PC-3 (cell line): ENCODE measurements around the gene LILRB4. TPM values are rescaled to one million over a fixed set of nuclear protein-coding genes. Genes with fewer than 3 reads are reported as not detected.
"Not testable (repeated sequence)": the region's sequence is repeated elsewhere in the genome, so short reads cannot be mapped to it uniquely, and the experiment has no call there.

Source experiments
- ATAC-seq: fragments of 200-7000 bp; cut with Tn5 transposase; 2 replicates; pipeline ENCODE4 v1.9.1; 2020; ENCODE audit warnings: mild to moderate bottlenecking, moderate library complexity
- BruUV-seq: library from RNA; stranded (reverse); fragments of 400-500 nt; replicated peaks from 2 replicates; lab custom pipeline; 2021; lab: Mats Ljungman, UMichigan
- CTCF ChIA-PET: fragments of 300-600 bp; sonication (Branson Sonifier 250); formaldehyde crosslinking; loops from one replicate; lab custom pipeline; 2022; ENCODE audit warnings: antibody characterized with exemption; lab: Charles Lee
- POLR2A ChIA-PET: fragments of 300-600 bp; sonication (Branson Sonifier 250); formaldehyde crosslinking; loops from one replicate; lab custom pipeline; 2022; ENCODE audit warnings: antibody characterized with exemption; ENCODE audit not compliant: unreplicated experiment; lab: Charles Lee
- DNase-seq: peaks from one replicate; pipeline ENCODE4 v3.0.0-alpha.2; 2015
- H2AFZ ChIP-seq: fragments of 300-600 bp; sonication (generic); 2 replicates; pipeline ENCODE4 v1.6.0; 2016; ENCODE audit warnings: antibody characterized with exemption, low read length
- H3F3A ChIP-seq: fragments of 300-600 bp; sonication (generic); one replicate; pipeline ENCODE4 v1.6.0; 2017; ENCODE audit warnings: antibody characterized with exemption, low read length, control low read depth, mild to moderate bottlenecking; ENCODE audit not compliant: unreplicated experiment
- H3K27ac ChIP-seq: fragments of 300-600 bp; sonication (generic); 2 replicates; pipeline ENCODE4 v1.5.1; 2016; ENCODE audit warnings: mild to moderate bottlenecking, low read length
- H3K27me3 ChIP-seq: fragments of 300-600 bp; sonication (generic); 2 replicates; pipeline ENCODE4 v1.6.1; 2016; ENCODE audit warnings: low read length, mixed read lengths
- H3K36me3 ChIP-seq: fragments of 300-600 bp; sonication (generic); 2 replicates; pipeline ENCODE4 v1.6.1; 2016; ENCODE audit warnings: low read depth, mixed run types, low read length, mixed read lengths
- H3K4me1 ChIP-seq: fragments of 300-600 bp; sonication (generic); 2 replicates; pipeline ENCODE4 v1.5.1; 2016; ENCODE audit warnings: low read length; ENCODE audit not compliant: insufficient read depth
- H3K4me2 ChIP-seq: fragments of 300-600 bp; sonication (generic); 2 replicates; pipeline ENCODE4 v1.6.0; 2016; ENCODE audit warnings: low read length
- H3K4me3 ChIP-seq: fragments of 300-600 bp; sonication (generic); 2 replicates; pipeline ENCODE4 v1.5.1; 2016; ENCODE audit warnings: mild to moderate bottlenecking, low read length, mixed read lengths
- H3K79me2 ChIP-seq: fragments of 300-600 bp; sonication (generic); 2 replicates; pipeline ENCODE4 v1.6.1; 2017; ENCODE audit warnings: low read length, mixed read lengths
- H3K9ac ChIP-seq: fragments of 300-600 bp; sonication (generic); 2 replicates; pipeline ENCODE4 v1.6.0; 2016; ENCODE audit warnings: mild to moderate bottlenecking, low read length
- H3K9me2 ChIP-seq: fragments of 300-600 bp; sonication (generic); replicated peaks from 2 replicates; pipeline ENCODE4 v1.6.1; 2016; ENCODE audit warnings: mixed run types, low read length, mixed read lengths
- H3K9me3 ChIP-seq: fragments of 300-600 bp; sonication (generic); 2 replicates; pipeline ENCODE4 v1.6.1; 2016; ENCODE audit warnings: low read length, mixed read lengths
- H4K20me1 ChIP-seq: fragments of 300-600 bp; sonication (generic); 2 replicates; pipeline ENCODE4 v1.6.1; 2016; ENCODE audit warnings: low read length, mixed read lengths
- CTCF ChIP-seq: fragments of 300-600 bp; sonication (generic); conservative IDR thresholded peaks from 2 replicates; pipeline ENCODE4 v1.5.1; 2017; ENCODE audit warnings: antibody characterized with exemption, low read depth, mild to moderate bottlenecking, low read length
- EZH2 ChIP-seq: fragments of 300-600 bp; sonication (generic); IDR thresholded peaks from one replicate; pipeline ENCODE4 v1.6.1; 2017; ENCODE audit warnings: antibody characterized with exemption, mild to moderate bottlenecking, low read length; ENCODE audit not compliant: unreplicated experiment
- EZH2phosphoT487 ChIP-seq: fragments of 300-600 bp; sonication (generic); IDR thresholded peaks from 2 replicates; pipeline ENCODE4 v1.6.1; 2018; ENCODE audit warnings: mild to moderate bottlenecking, antibody characterized with exemption, low read length, borderline replicate concordance
- intact Hi-C: fragments of 100-400 bp; cut with micrococcal nuclease; formaldehyde crosslinking; loops from 2 replicates; pipeline ENCODE4 v1.9.0; 2023
- total RNA-seq: library from RNA; depleted of rRNA; stranded (reverse); fragments of >200 nt; gene quantifications from 2 replicates; pipeline ENCODE4 v1.2.3, GENCODE V29; 2014

The LILRB4 gene
- total RNA-seq, 1 experiment from 2014 or later = not detected

- H3K9me3 ChIP-seq = no peaks in the 10 kb centered on the region
- CTCF ChIA-PET = no interaction called here
These were observed 31.9 kb downstream of the LILRB4 start for GRCh38 chr19:54694648-54695047.

DNA sequence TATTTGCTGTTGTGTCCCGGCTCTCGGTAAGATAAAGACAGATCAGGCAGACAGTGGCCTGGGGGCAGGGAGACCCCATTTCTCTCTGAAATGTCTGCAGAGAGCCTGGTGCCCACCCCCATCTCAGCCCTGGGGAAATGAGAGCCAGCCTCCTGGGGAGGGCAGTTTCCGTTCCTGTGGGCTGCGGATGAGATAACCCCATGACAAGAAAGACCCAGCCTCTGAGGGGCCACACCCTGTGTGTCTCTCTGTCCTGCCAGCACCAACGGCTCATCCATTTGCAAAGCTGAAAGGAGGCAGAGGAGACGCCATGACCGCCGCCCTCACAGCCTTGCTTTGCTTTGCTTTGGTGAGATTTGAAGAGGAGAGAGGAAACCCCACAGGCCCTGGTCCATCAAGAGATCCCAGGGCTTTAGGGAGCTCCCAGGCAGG, 33.3 kb downstream of the LILRB4 start:
- no peak for TF ChIP-seq CTCF
- no peak for TF ChIP-seq EZH2phosphoT487
- TF ChIP-seq EZH2 = no peak
- DNase-seq (no peak), ATAC-seq (no peak)
- no peaks in the 10 kb centered on the region for H3K79me2 ChIP-seq
- H3K27ac ChIP-seq = no peak overlapping the region
- H2AFZ ChIP-seq = no peak overlapping the region
- H3K27me3 ChIP-seq = peaks cover 47% of the 10 kb centered on the region
- ChIA-PET POLR2A (no interaction called here), CTCF (no interaction called here)
- no peaks in the 10 kb centered on the region for H3K9me2 ChIP-seq
- no peaks in the 10 kb centered on the region for H3F3A ChIP-seq
- no peak overlapping the region for H3K4me3 ChIP-seq
- no peaks in the 10 kb centered on the region for H3K4me1 ChIP-seq
- H4K20me1 ChIP-seq = no peaks in the 10 kb centered on the region
- no peaks in the 10 kb centered on the region for H3K9me3 ChIP-seq
- BruUV-seq = no TSS peak
- intact Hi-C loops = no loop called here
- no peak overlapping the region for H3K4me2 ChIP-seq
- H3K36me3 ChIP-seq = no peaks in the 10 kb centered on the region
- no peak overlapping the region for H3K9ac ChIP-seq

More at GRCh38 chr19:54694648-54695047, 31.9 kb downstream of the LILRB4 start:
- ATAC-seq = no peak
- no peaks in the 10 kb centered on the region for H3K36me3 ChIP-seq
- H3F3A ChIP-seq = no peaks in the 10 kb centered on the region
- BruUV-seq = no TSS peak
- TF ChIP-seq CTCF = no peak
- no peak for TF ChIP-seq EZH2phosphoT487
- TF ChIP-seq EZH2 = no peak
- H3K27me3 ChIP-seq = peaks cover 39% of the 10 kb centered on the region
- H3K9ac ChIP-seq = no peak overlapping the region
- H3K27ac ChIP-seq = no peak overlapping the region
- no peaks in the 10 kb centered on the region for H4K20me1 ChIP-seq
- intact Hi-C loops = no loop called here
- H3K4me3 ChIP-seq = no peak overlapping the region
- DNase-seq = no peak
- H3K4me1 ChIP-seq = no peaks in the 10 kb centered on the region
- no peak overlapping the region for H2AFZ ChIP-seq
- H3K4me2 ChIP-seq = no peak overlapping the region
- no peaks in the 10 kb centered on the region for H3K9me2 ChIP-seq
- POLR2A ChIA-PET = no interaction called here
- no peaks in the 10 kb centered on the region for H3K79me2 ChIP-seq

- POLR2A ChIA-PET = no interaction called here
- CTCF ChIA-PET = no interaction called here
- intact Hi-C loops = no loop called here
- Histone ChIP-seq H3K36me3 (no peaks in the 10 kb centered on the region), H3K27ac (no peak overlapping the region), H3K27me3 (peaks cover 51% of the 10 kb centered on the region), H3K9ac (no peak overlapping the region), H3K4me2 (no peak overlapping the region), H3F3A (no peaks in the 10 kb centered on the region), H4K20me1 (no peaks in the 10 kb centered on the region), H3K4me1 (no peaks in the 10 kb centered on the region), H3K9me3 (no peaks in the 10 kb centered on the region), H3K4me3 (no peak overlapping the region), H3K9me2 (no peaks in the 10 kb centered on the region), H3K79me2 (no peaks in the 10 kb centered on the region), H2AFZ (no peak overlapping the region)
- no peak for ATAC-seq
- DNase-seq = no peak
- no TSS peak for BruUV-seq
- TF ChIP-seq EZH2 = no peak
- TF ChIP-seq CTCF = no peak
- no peak for TF ChIP-seq EZH2phosphoT487
These were observed 34.0 kb downstream of the LILRB4 start for GRCh38 chr19:54696766-54697165.

DNA sequence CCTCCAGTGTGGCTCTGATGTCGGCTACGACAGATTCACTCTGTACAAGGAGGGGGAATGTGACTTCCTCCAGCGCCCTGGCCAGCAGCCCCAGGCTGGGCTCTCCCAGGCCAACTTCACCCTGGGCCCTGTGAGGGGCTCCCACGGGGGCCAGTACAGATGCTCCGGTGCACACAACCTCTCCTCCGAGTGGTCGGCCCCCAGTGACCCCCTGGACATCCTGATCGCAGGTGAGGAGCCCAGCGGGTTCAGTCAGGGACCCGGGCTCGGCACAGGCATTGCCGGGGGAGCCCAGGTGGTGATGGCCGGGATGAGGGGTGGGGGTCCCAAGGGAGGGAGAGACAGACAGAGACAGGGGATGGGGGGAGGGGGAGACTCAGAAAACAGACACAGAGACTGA, 34.9 kb downstream of the LILRB4 start:
- ATAC-seq, POLR2A ChIA-PET, H2AFZ ChIP-seq, DNase-seq, H3K4me1 ChIP-seq, BruUV-seq, H3K9ac ChIP-seq, CTCF ChIA-PET, H3F3A ChIP-seq, H4K20me1 ChIP-seq, H3K79me2 ChIP-seq, H3K36me3 ChIP-seq, H3K4me3 ChIP-seq, intact Hi-C loops, H3K9me3 ChIP-seq, H3K4me2 ChIP-seq, H3K27ac ChIP-seq, H3K9me2 ChIP-seq: not testable (repeated sequence)
- peaks cover 54% of the 10 kb centered on the region for H3K27me3 ChIP-seq
